GM12878 (cell line): ENCODE data around the gene INO80E. TPM values are rescaled to one million over a fixed set of nuclear protein-coding genes. Genes with fewer than 3 reads are reported as not detected.

Experiments
- ATAC-seq: fragments of 200-7000 bp; cut with Tn5 transposase; 3 replicates; pipeline ENCODE4 v1.9.1; 2020; ENCODE audit warnings: mild to moderate bottlenecking, moderate library complexity
- BruUV-seq: library from RNA; stranded (reverse); fragments of 400-500 nt; replicated peaks from 2 replicates; lab custom pipeline; 2021; lab: Mats Ljungman, UMichigan
- CTCF ChIA-PET: fragments of 300-600 bp; sonication (Branson Sonifier 250); formaldehyde crosslinking; extraction: SDS; loops from one replicate; lab custom pipeline; 2021; ENCODE audit warnings: inconsistent platforms; lab: Yijun Ruan, JAX
- POLR2A ChIA-PET: fragments of 350-600 bp; formaldehyde crosslinking; extraction: SDS; loops from one replicate; lab custom pipeline; 2021; ENCODE audit warnings: inconsistent platforms; lab: Charles Lee
- RAD21 ChIA-PET: fragments of 300-600 bp; sonication (Branson Sonifier 250); formaldehyde crosslinking; loops from one replicate; lab custom pipeline; 2023; ENCODE audit warnings: antibody characterized with exemption; ENCODE audit not compliant: unreplicated experiment; lab: Charles Lee
- SMC1A ChIA-PET: fragments of 300-600 bp; sonication (Branson Sonifier 250); formaldehyde crosslinking; loops from one replicate; lab custom pipeline; 2023; ENCODE audit not compliant: unreplicated experiment, uncharacterized antibody; lab: Charles Lee
- DNase-seq: peaks from one replicate; pipeline ENCODE4 v3.0.0-alpha.2; 2011; ENCODE audit warnings: low read depth, low spot score
- FAIRE-seq: peaks from 3 replicates; lab custom pipeline; 2011; peaks lifted over from hg19 to GRCh38; lab: Jason Lieb, UNC
- H2AFZ ChIP-seq: 2 replicates; pipeline ENCODE4 v1.6.0; 2011; ENCODE audit warnings: low read depth, low read length, control low read depth; ENCODE audit not compliant: control insufficient read depth
- H3K27ac ChIP-seq: 2 replicates; pipeline ENCODE4 v1.5.1; 2011; ENCODE audit warnings: control low read depth; ENCODE audit not compliant: control insufficient read depth, insufficient read depth
- H3K27me3 ChIP-seq, 2 experiments: replicated peaks in 1 of 2; 2 replicates each; pipeline versions ENCODE4 v1.6.0 to v1.6.1; 2011; ENCODE audit warnings: low read length in 1 of 2; ENCODE audit not compliant: control insufficient read depth in 2 of 2, insufficient read depth in 2 of 2
- H3K36me3 ChIP-seq, 2 experiments: 2 replicates each; pipeline ENCODE4 v1.5.1; 2011; ENCODE audit warnings: low read length in 1 of 2; ENCODE audit not compliant: control insufficient read depth in 2 of 2, insufficient read depth in 2 of 2
- H3K4me1 ChIP-seq: 2 replicates; pipeline ENCODE4 v1.6.1; 2011; ENCODE audit warnings: mild to moderate bottlenecking, low read length, moderate library complexity, mixed read lengths; ENCODE audit not compliant: control insufficient read depth, insufficient read depth
- H3K4me2 ChIP-seq: 2 replicates; pipeline ENCODE4 v1.6.0; 2011; ENCODE audit warnings: control low read depth; ENCODE audit not compliant: control insufficient read depth, insufficient read depth
- H3K4me3 ChIP-seq: fragments of 200-600 bp; sonication (generic); 2 replicates; pipeline ENCODE4 v1.5.1; 2016
- H3K79me2 ChIP-seq: 2 replicates; pipeline ENCODE4 v1.6.0; 2011; ENCODE audit warnings: low read length; ENCODE audit not compliant: control insufficient read depth, insufficient read depth
- H3K9ac ChIP-seq: 2 replicates; pipeline ENCODE4 v1.8.0; 2011; ENCODE audit warnings: low read length, control low read depth, mixed read lengths; ENCODE audit not compliant: control insufficient read depth, insufficient read depth
- H3K9me3 ChIP-seq: replicated peaks from 3 replicates; pipeline ENCODE4 v1.5.1; 2011; ENCODE audit warnings: mild to moderate bottlenecking, low read length; ENCODE audit not compliant: control insufficient read depth, insufficient read depth
- H4K20me1 ChIP-seq: 2 replicates; pipeline ENCODE4 v1.6.0; 2011; ENCODE audit not compliant: control insufficient read depth, insufficient read depth
- CEBPZ ChIP-seq: fragments of 150-350 bp; IDR thresholded peaks from 2 replicates; pipeline ENCODE4 v1.6.1; 2016; ENCODE audit warnings: low read depth, low read length
- GABPA ChIP-seq: IDR thresholded peaks from 2 replicates; pipeline ENCODE4 v1.6.1; 2014; ENCODE audit warnings: antibody characterized with exemption, low read depth, mild to moderate bottlenecking, inconsistent platforms
- KLF5 ChIP-seq: fragments of 450-650 bp; IDR thresholded peaks from 2 replicates; pipeline ENCODE4 v1.6.1; 2014; ENCODE audit warnings: mild to moderate bottlenecking; ENCODE audit not compliant: partially characterized antibody
- SMAD1 ChIP-seq: fragments of 450-650 bp; IDR thresholded peaks from 2 replicates; pipeline ENCODE4 v1.6.1; 2018; ENCODE audit warnings: mild to moderate bottlenecking, low read depth; ENCODE audit not compliant: partially characterized antibody
- STAT3 ChIP-seq: IDR thresholded peaks from 2 replicates; pipeline ENCODE4 v1.6.1; 2011; ENCODE audit warnings: low read depth, low read length, improper control_type of control experiment
- TCF3 ChIP-seq: IDR thresholded peaks from 2 replicates; pipeline ENCODE4 v1.6.1; 2012; ENCODE audit warnings: low read depth, mild to moderate bottlenecking, low read length, borderline replicate concordance; ENCODE audit not compliant: insufficient read depth
- ZSCAN29 ChIP-seq: fragments of 450-650 bp; IDR thresholded peaks from 2 replicates; pipeline ENCODE4 v1.6.1; 2017; ENCODE audit warnings: mild to moderate bottlenecking, moderate library complexity
- WGBS: methylation state at CpG from one replicate; pipeline ENCODE4 v1.1.6; 2016; ENCODE audit warnings: low lambda C conversion rate; ENCODE audit not compliant: insufficient replicate concordance, insufficient coverage; ENCODE audit errors: missing lambda C conversion rate; 5-methylcytosine and 5-hydroxymethylcytosine counted together
- in situ Hi-C: fragments of 300-500 bp; cut with MboI; formaldehyde crosslinking; loops from 9 replicates; pipeline ENCODE4 v1.14.3; 2018; ENCODE audit warnings: mixed read lengths
- intact Hi-C: fragments of 100-400 bp; cut with micrococcal nuclease; formaldehyde crosslinking; loops from one replicate; pipeline ENCODE4 v1.14.2; 2022; ENCODE audit not compliant: unreplicated experiment
- polyA plus RNA-seq, 11 experiments: library from polyadenylated mRNA; depleted of rRNA in 4 of 11; unstranded in 6 of 11; stranded (reverse) in 5 of 11; fragments of >200 nt; fragmentation: Nextera tagmentation in 4 of 11; fragmentation: Illumina TruSeq in 1 of 11; extraction: Ambion mirVana in 4 of 11; extraction: Trizol in 1 of 11; gene quantifications; 1 replicate in 1 of 11; 2 replicates in 10 of 11; pipeline versions ENCODE4 v1.2.1 to v1.2.3, GENCODE V29; 2011 to 2016; ENCODE audit warnings: inconsistent platforms in 2 of 11, missing spikeins in 2 of 11, low read depth in 1 of 11
- total RNA-seq, 4 experiments: library from RNA; depleted of rRNA in 3 of 4; stranded (reverse); fragments of >200 nt in 3 of 4; fragmentation: Illumina TruSeq in 1 of 4; extraction: Trizol in 1 of 4; gene quantifications; 2 replicates each; pipeline versions ENCODE4 v1.2.1 to v1.2.3, GENCODE V29; 2013 to 2021
- TF ChIP-seq, protein P1 (sequence below): fragments of 450-650 bp; IDR thresholded peaks from 2 replicates; pipeline ENCODE4 v1.6.1; 2017; ENCODE audit warnings: borderline replicate concordance

INO80E gene
- total and polyA plus RNA-seq, 10 of the 15 experiments (the other 5 are each of a cell fraction or from before 2014, with no cell fraction given): 0.39 to 74.0 (median 33.0) TPM

DNA sequence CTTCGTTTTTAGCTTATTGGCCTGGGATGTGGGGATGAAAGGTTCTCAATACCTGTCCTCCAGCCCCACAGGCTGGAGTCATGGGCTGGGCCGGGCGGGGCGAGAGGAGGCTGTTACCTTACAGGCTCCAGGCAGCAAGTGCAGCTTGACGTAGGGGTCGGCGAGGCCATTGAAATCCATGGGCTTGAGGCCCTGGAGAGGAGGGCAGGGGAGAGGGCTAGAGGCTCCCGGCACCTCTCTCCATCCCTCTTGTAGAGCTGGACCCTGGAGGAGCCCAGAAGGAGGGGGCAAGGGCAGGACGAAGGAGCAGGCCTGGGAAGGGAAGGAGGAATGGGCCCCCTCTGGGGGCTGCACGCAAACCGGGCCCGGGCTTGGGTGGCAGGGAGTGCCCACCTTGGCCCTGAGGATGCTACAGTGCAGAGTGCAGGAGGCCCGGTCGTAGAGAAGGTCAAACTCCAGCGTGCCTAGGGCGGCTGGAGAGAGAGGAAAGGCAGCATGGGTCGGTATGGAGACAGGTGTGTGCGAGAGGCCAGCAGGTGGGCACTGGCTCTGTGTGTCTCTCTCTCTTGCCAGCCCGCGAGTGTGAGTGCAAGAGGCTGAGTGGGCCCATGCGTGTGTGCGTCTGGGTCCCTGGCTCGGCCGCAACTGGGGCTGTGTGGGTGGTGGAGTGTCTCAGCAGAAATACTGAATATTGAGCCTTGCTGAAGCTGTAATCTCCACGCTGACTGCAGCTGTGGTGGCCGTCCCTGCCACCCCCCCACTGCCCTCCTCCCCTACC lies 13.2 kb downstream of the INO80E start:
- H3K9me3 ChIP-seq: no peaks in the 10 kb centered on the region
- H3K27ac ChIP-seq: no peak overlapping the region
- ChIA-PET RAD21 (no interaction called here), SMC1A (no interaction called here), CTCF (no interaction called here), POLR2A (no interaction called here)
- ATAC-seq: no peak
- intact Hi-C loops: no loop called here
- in situ Hi-C loops: loop anchor here (25.0 kb wide), 1 partner anchor 897 kb away; no protein-coding TSS in a partner anchor
- FAIRE-seq: no peak
- no peaks in the 10 kb centered on the region for H3K79me2 ChIP-seq
- H2AFZ ChIP-seq: no peak overlapping the region
- H4K20me1 ChIP-seq: no peaks in the 10 kb centered on the region
- no peaks in the 10 kb centered on the region; a peak in 1 of 4 replicates for H3K36me3 ChIP-seq
- no TSS peak for BruUV-seq
- DNase-seq: no peak
- H3K9ac ChIP-seq: no peak overlapping the region
- no peak overlapping the region for H3K4me2 ChIP-seq
- 34% methylated on average over 26 of the region's 26 CpGs for WGBS
- H3K27me3 ChIP-seq: peaks cover 3 to 7% of the 10 kb centered on the region in 2 experiments; a peak in 3 of 4 replicates
- TF ChIP-seq STAT3 (no peak), ZSCAN29 (no peak), KLF5 (no peak)
- no peak overlapping the region for H3K4me3 ChIP-seq
- no peaks in the 10 kb centered on the region for H3K4me1 ChIP-seq

- BruUV-seq: no TSS peak
- H3K9ac ChIP-seq: no peak overlapping the region
- no peaks in the 10 kb centered on the region for H3K79me2 ChIP-seq
- H3K27ac ChIP-seq: no peak overlapping the region
- no peak overlapping the region for H2AFZ ChIP-seq
- ChIA-PET SMC1A (no interaction called here), CTCF (no interaction called here), RAD21 (interaction anchor here (0.6 kb wide), 1 partner anchor 315 kb away, joined by 3 read pairs; no protein-coding TSS in a partner anchor), POLR2A (interaction anchor here (0.6 kb wide), 1 partner anchor 18 kb away, joined by 3 read pairs; no protein-coding TSS in a partner anchor)
- H3K4me2 ChIP-seq: peak overlapping the region; percentile 42
- H3K27me3 ChIP-seq: peaks cover 3 to 7% of the 10 kb centered on the region in 2 experiments; a peak in 3 of 4 replicates
- no peaks in the 10 kb centered on the region for H4K20me1 ChIP-seq
- WGBS: 43% methylated on average over 30 of the region's 34 CpGs
- no peaks in the 10 kb centered on the region for H3K4me1 ChIP-seq
- H3K4me3 ChIP-seq: 0 out of 2 replicates have a peak overlapping the region, but pooled peaks have one; percentile 32
- H3K36me3 ChIP-seq: no peaks in the 10 kb centered on the region; a peak in 1 of 4 replicates
- in situ Hi-C loops (loop anchor here (25.0 kb wide), 1 partner anchor 898 kb away; no protein-coding TSS in a partner anchor), intact Hi-C loops (no loop called here)
- FAIRE-seq (no peak), DNase-seq (no peak), ATAC-seq (peak; percentile 34)
- no peaks in the 10 kb centered on the region for H3K9me3 ChIP-seq
- TF ChIP-seq CEBPZ (no peak), GABPA (no peak), SMAD1 (no peak), TCF3 (no peak)
- TF ChIP-seq, protein P1, sequence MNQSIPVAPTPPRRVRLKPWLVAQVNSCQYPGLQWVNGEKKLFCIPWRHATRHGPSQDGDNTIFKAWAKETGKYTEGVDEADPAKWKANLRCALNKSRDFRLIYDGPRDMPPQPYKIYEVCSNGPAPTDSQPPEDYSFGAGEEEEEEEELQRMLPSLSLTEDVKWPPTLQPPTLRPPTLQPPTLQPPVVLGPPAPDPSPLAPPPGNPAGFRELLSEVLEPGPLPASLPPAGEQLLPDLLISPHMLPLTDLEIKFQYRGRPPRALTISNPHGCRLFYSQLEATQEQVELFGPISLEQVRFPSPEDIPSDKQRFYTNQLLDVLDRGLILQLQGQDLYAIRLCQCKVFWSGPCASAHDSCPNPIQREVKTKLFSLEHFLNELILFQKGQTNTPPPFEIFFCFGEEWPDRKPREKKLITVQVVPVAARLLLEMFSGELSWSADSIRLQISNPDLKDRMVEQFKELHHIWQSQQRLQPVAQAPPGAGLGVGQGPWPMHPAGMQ: no peak
These were observed 14.2 kb downstream of the INO80E start for GRCh38 chr16:30009990-30010843.
